GM12878 (cell line): Measurements from ENCODE around the gene GCDH. TPM values are rescaled to one million over a fixed set of nuclear protein-coding genes. Genes with fewer than 3 reads are reported as not detected.

Experiments used
- ATAC-seq: fragments of 200-7000 bp; cut with Tn5 transposase; 3 replicates; pipeline ENCODE4 v1.9.1; 2020; ENCODE audit warnings: mild to moderate bottlenecking, moderate library complexity
- BruUV-seq: library from RNA; stranded (reverse); fragments of 400-500 nt; replicated peaks from 2 replicates; lab custom pipeline; 2021; lab: Mats Ljungman, UMichigan
- CTCF ChIA-PET: fragments of 300-600 bp; sonication (Branson Sonifier 250); formaldehyde crosslinking; extraction: SDS; loops from one replicate; lab custom pipeline; 2021; ENCODE audit warnings: inconsistent platforms; lab: Yijun Ruan, JAX
- POLR2A ChIA-PET: fragments of 350-600 bp; formaldehyde crosslinking; extraction: SDS; loops from one replicate; lab custom pipeline; 2021; ENCODE audit warnings: inconsistent platforms; lab: Charles Lee
- RAD21 ChIA-PET: fragments of 300-600 bp; sonication (Branson Sonifier 250); formaldehyde crosslinking; loops from one replicate; lab custom pipeline; 2023; ENCODE audit warnings: antibody characterized with exemption; ENCODE audit not compliant: unreplicated experiment; lab: Charles Lee
- SMC1A ChIA-PET: fragments of 300-600 bp; sonication (Branson Sonifier 250); formaldehyde crosslinking; loops from one replicate; lab custom pipeline; 2023; ENCODE audit not compliant: unreplicated experiment, uncharacterized antibody; lab: Charles Lee
- DNase-seq: peaks from one replicate; pipeline ENCODE4 v3.0.0-alpha.2; 2011; ENCODE audit warnings: low read depth, low spot score
- FAIRE-seq: peaks from 3 replicates; lab custom pipeline; 2011; peaks lifted over from hg19 to GRCh38; lab: Jason Lieb, UNC
- H2AFZ ChIP-seq: 2 replicates; pipeline ENCODE4 v1.6.0; 2011; ENCODE audit warnings: low read depth, low read length, control low read depth; ENCODE audit not compliant: control insufficient read depth
- H3K27ac ChIP-seq: 2 replicates; pipeline ENCODE4 v1.5.1; 2011; ENCODE audit warnings: control low read depth; ENCODE audit not compliant: control insufficient read depth, insufficient read depth
- H3K27me3 ChIP-seq, 2 experiments: replicated peaks in 1 of 2; 2 replicates each; pipeline versions ENCODE4 v1.6.0 to v1.6.1; 2011; ENCODE audit warnings: low read length in 1 of 2; ENCODE audit not compliant: control insufficient read depth in 2 of 2, insufficient read depth in 2 of 2
- H3K36me3 ChIP-seq, 2 experiments: 2 replicates each; pipeline ENCODE4 v1.5.1; 2011; ENCODE audit warnings: low read length in 1 of 2; ENCODE audit not compliant: control insufficient read depth in 2 of 2, insufficient read depth in 2 of 2
- H3K4me1 ChIP-seq: 2 replicates; pipeline ENCODE4 v1.6.1; 2011; ENCODE audit warnings: mild to moderate bottlenecking, low read length, moderate library complexity, mixed read lengths; ENCODE audit not compliant: control insufficient read depth, insufficient read depth
- H3K4me2 ChIP-seq: 2 replicates; pipeline ENCODE4 v1.6.0; 2011; ENCODE audit warnings: control low read depth; ENCODE audit not compliant: control insufficient read depth, insufficient read depth
- H3K4me3 ChIP-seq: fragments of 200-600 bp; sonication (generic); 2 replicates; pipeline ENCODE4 v1.5.1; 2016
- H3K79me2 ChIP-seq: 2 replicates; pipeline ENCODE4 v1.6.0; 2011; ENCODE audit warnings: low read length; ENCODE audit not compliant: control insufficient read depth, insufficient read depth
- H3K9ac ChIP-seq: 2 replicates; pipeline ENCODE4 v1.8.0; 2011; ENCODE audit warnings: low read length, control low read depth, mixed read lengths; ENCODE audit not compliant: control insufficient read depth, insufficient read depth
- H3K9me3 ChIP-seq: replicated peaks from 3 replicates; pipeline ENCODE4 v1.5.1; 2011; ENCODE audit warnings: mild to moderate bottlenecking, low read length; ENCODE audit not compliant: control insufficient read depth, insufficient read depth
- H4K20me1 ChIP-seq: 2 replicates; pipeline ENCODE4 v1.6.0; 2011; ENCODE audit not compliant: control insufficient read depth, insufficient read depth
- CBX3 ChIP-seq: fragments of 200-600 bp; sonication (generic); IDR thresholded peaks from 2 replicates; pipeline ENCODE4 v1.6.1; 2016; ENCODE audit warnings: low read depth, borderline replicate concordance
- CTCF ChIP-seq, 3 experiments: IDR thresholded peaks in 2 of 3; conservative IDR thresholded peaks in 1 of 3; 2 replicates each; pipeline ENCODE4 v1.5.1; 2011; ENCODE audit warnings: low read depth in 3 of 3, low read length in 3 of 3, mild to moderate bottlenecking in 3 of 3, control low read depth in 2 of 3, moderate library complexity in 2 of 3, inconsistent platforms in 1 of 3, mixed read lengths in 1 of 3; ENCODE audit not compliant: control insufficient read depth in 2 of 3, insufficient read depth in 1 of 3; ENCODE audit errors: extremely low read depth in 1 of 3
- HDGF ChIP-seq: fragments of 450-650 bp; IDR thresholded peaks from 2 replicates; pipeline ENCODE4 v1.6.1; 2016; ENCODE audit warnings: antibody characterized with exemption
- KAT2A ChIP-seq: conservative IDR thresholded peaks from 2 replicates; pipeline ENCODE4 v1.6.1; 2011; ENCODE audit warnings: low read depth, low read length; ENCODE audit not compliant: control insufficient read depth
- LARP7 ChIP-seq: fragments of 450-650 bp; IDR thresholded peaks from 2 replicates; pipeline ENCODE4 v1.6.1; 2017; ENCODE audit warnings: mild to moderate bottlenecking
- MAX ChIP-seq: IDR thresholded peaks from 2 replicates; pipeline ENCODE4 v1.6.1; 2012; ENCODE audit warnings: low read depth, low read length, improper control_type of control experiment
- PAX5 ChIP-seq: IDR thresholded peaks from 2 replicates; pipeline ENCODE4 v1.6.1; 2011; ENCODE audit warnings: low read depth, low read length, borderline replicate concordance
- RCOR1 ChIP-seq: conservative IDR thresholded peaks from 2 replicates; pipeline ENCODE4 v1.6.1; 2012; ENCODE audit warnings: low read depth, low read length, improper control_type of control experiment
- SP1 ChIP-seq: IDR thresholded peaks from one replicate; pipeline ENCODE4 v1.6.1; 2011; ENCODE audit warnings: low read depth, low read length
- TCF3 ChIP-seq: IDR thresholded peaks from 2 replicates; pipeline ENCODE4 v1.6.1; 2012; ENCODE audit warnings: low read depth, mild to moderate bottlenecking, low read length, borderline replicate concordance; ENCODE audit not compliant: insufficient read depth
- YBX1 ChIP-seq: fragments of 450-650 bp; IDR thresholded peaks from 2 replicates; pipeline ENCODE4 v1.6.1; 2016; ENCODE audit warnings: antibody characterized with exemption
- YY1 ChIP-seq: IDR thresholded peaks from 2 replicates; pipeline ENCODE4 v1.6.1; 2011; ENCODE audit warnings: low read depth, mild to moderate bottlenecking, low read length
- WGBS: methylation state at CpG from one replicate; pipeline ENCODE4 v1.1.6; 2016; ENCODE audit warnings: low lambda C conversion rate; ENCODE audit not compliant: insufficient replicate concordance, insufficient coverage; ENCODE audit errors: missing lambda C conversion rate; 5-methylcytosine and 5-hydroxymethylcytosine counted together
- in situ Hi-C: fragments of 300-500 bp; cut with MboI; formaldehyde crosslinking; loops from 9 replicates; pipeline ENCODE4 v1.14.3; 2018; ENCODE audit warnings: mixed read lengths
- intact Hi-C: fragments of 100-400 bp; cut with micrococcal nuclease; formaldehyde crosslinking; loops from one replicate; pipeline ENCODE4 v1.14.2; 2022; ENCODE audit not compliant: unreplicated experiment
- polyA plus RNA-seq, 11 experiments: library from polyadenylated mRNA; depleted of rRNA in 4 of 11; unstranded in 6 of 11; stranded (reverse) in 5 of 11; fragments of >200 nt; fragmentation: Nextera tagmentation in 4 of 11; fragmentation: Illumina TruSeq in 1 of 11; extraction: Ambion mirVana in 4 of 11; extraction: Trizol in 1 of 11; gene quantifications; 1 replicate in 1 of 11; 2 replicates in 10 of 11; pipeline versions ENCODE4 v1.2.1 to v1.2.3, GENCODE V29; 2011 to 2016; ENCODE audit warnings: inconsistent platforms in 2 of 11, missing spikeins in 2 of 11, low read depth in 1 of 11
- total RNA-seq, 4 experiments: library from RNA; depleted of rRNA in 3 of 4; stranded (reverse); fragments of >200 nt in 3 of 4; fragmentation: Illumina TruSeq in 1 of 4; extraction: Trizol in 1 of 4; gene quantifications; 2 replicates each; pipeline versions ENCODE4 v1.2.1 to v1.2.3, GENCODE V29; 2013 to 2021

The GCDH gene
- total and polyA plus RNA-seq, 10 of the 15 experiments (the other 5 are each of a cell fraction or from before 2014, with no cell fraction given): 4.2 to 69.4 (median 39.7) TPM

- no peak for TF ChIP-seq RCOR1
- no peak for TF ChIP-seq CBX3
- TF ChIP-seq YBX1: no peak
- Histone ChIP-seq H3K4me1 (peaks cover 5% of the 10 kb centered on the region; the same call in 1 of the 2 replicates), H3K27me3 (no peaks in the 10 kb centered on the region), H3K4me2 (peak overlapping the region; percentile 83; the same call in 1 of the 2 replicates), H3K36me3 (no peaks in the 10 kb centered on the region), H3K9me3 (no peaks in the 10 kb centered on the region), H3K4me3 (no peak overlapping the region), H3K9ac (no peak overlapping the region), H2AFZ (no peak overlapping the region), H3K79me2 (no peaks in the 10 kb centered on the region), H3K27ac (no peak overlapping the region), H4K20me1 (no peaks in the 10 kb centered on the region)
- DNase-seq (no peak), FAIRE-seq (no peak), ATAC-seq (no peak)
- no TSS peak for BruUV-seq
- CTCF ChIA-PET: interaction anchor here (1.1 kb wide), 1 partner anchor 100 kb away, joined by 3 read pairs; no protein-coding TSS in a partner anchor
- SMC1A ChIA-PET: interaction anchor here (0.7 to 1.0 kb wide), 3 partner anchors 17 to 90 kb away, joined by 3 read pairs; partner anchors contain the start of gene GADD45GIP1
- in situ Hi-C loops: no loop called here
- RAD21 ChIA-PET: no interaction called here
- 86% methylated on average over 29 of the region's 29 CpGs for WGBS
- POLR2A ChIA-PET: no interaction called here
- intact Hi-C loops: no loop called here
Measured at GRCh38 chr19:12866416-12867119, 24.4 kb upstream of the GCDH start.

- FAIRE-seq (peak; percentile 66), DNase-seq (peak; percentile 31), ATAC-seq (peak; percentile 87)
- H3K27me3 ChIP-seq: no peaks in the 10 kb centered on the region
- H3K4me3 ChIP-seq: peak overlapping the region; percentile 75
- no peaks in the 10 kb centered on the region for H4K20me1 ChIP-seq
- intact Hi-C loops: no loop called here
- ChIA-PET RAD21 (no interaction called here), POLR2A (no interaction called here), SMC1A (interaction anchor here (0.7 to 1.0 kb wide), 2 partner anchors 17 to 90 kb away, joined by 3 read pairs; partner anchors contain the start of gene GADD45GIP1), CTCF (interaction anchor here (1.1 kb wide), 1 partner anchor 101 kb away, joined by 3 read pairs; no protein-coding TSS in a partner anchor)
- BruUV-seq: no TSS peak
- H3K4me2 ChIP-seq: peak overlapping the region; percentile 83
- peak overlapping the region; percentile 86 for H2AFZ ChIP-seq
- H3K27ac ChIP-seq: no peak overlapping the region
- 4% methylated on average over 45 of the region's 51 CpGs for WGBS
- peaks cover 5% of the 10 kb centered on the region; the same call in 1 of the 2 replicates for H3K4me1 ChIP-seq
- H3K9ac ChIP-seq: peak overlapping the region; percentile 47
- H3K79me2 ChIP-seq: no peaks in the 10 kb centered on the region
- in situ Hi-C loops: no loop called here
- H3K9me3 ChIP-seq: no peaks in the 10 kb centered on the region
- H3K36me3 ChIP-seq: no peaks in the 10 kb centered on the region
- TF ChIP-seq HDGF (peak; percentile 67; the same call in 1 of the 2 replicates), SP1 (no peak), MAX (no peak), YY1 (peak; percentile 76), CBX3 (no peak), TCF3 (0 out of 2 replicates have a peak, but pooled peaks have one; percentile 35), LARP7 (0 out of 2 replicates have a peak, but pooled peaks have one; percentile 19), PAX5 (no peak), KAT2A (no peak), CTCF (IDR thresholded peaks at IDR 0.05 in 2 of 3, conservative IDR thresholded peaks at IDR 0.05 in 1 of 3; ENCODE audit: control insufficient read depth in 2 of 3, extremely low read depth in 1 of 3, insufficient read depth in 1 of 3, low read depth in 3 of 3, low read length in 3 of 3) (0 out of 6 replicates have a peak, but pooled peaks of 1 of the 3 experiments have one; percentile 1)
Measured at GRCh38 chr19:12867120-12868099, 23.6 kb upstream of the GCDH start.
